Measurements from ENCODE around the gene CRYGA. TPM values are rescaled to one million over a fixed set of nuclear protein-coding genes. Genes with fewer than 3 reads are reported as not detected.

Gene CRYGA
- total RNA-seq, 2 donors from 2014 or later, result not detected

DNA sequence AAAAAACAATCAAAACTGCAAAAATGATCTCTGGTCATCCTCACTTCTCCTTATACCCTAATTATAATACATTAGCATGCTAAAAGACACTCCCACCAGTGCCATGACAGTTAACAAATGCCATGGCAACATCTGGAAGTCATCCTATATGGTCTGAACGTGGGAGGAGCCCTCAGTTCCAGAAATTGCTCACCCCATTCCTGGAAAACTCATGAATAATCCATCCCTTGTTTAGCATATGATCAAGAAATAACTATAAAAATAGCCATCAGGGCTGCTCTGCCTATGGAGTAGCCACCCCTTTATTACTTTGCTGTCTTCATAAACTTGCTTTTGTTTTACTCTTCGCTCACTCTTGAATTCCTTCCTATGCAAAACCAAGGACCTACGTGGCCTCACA, 32.1 kb upstream of the CRYGA start:
- Histone ChIP-seq H3K27ac (no peak overlapping the region), H3K27me3 (no peaks in the 10 kb centered on the region), H3K9me3 (no peaks in the 10 kb centered on the region), H3K36me3 (no peaks in the 10 kb centered on the region), H3K4me3 (no peak overlapping the region), H3K9ac (ENCODE audit: low read depth in 2 of 2, low read length in 2 of 2) (no peak overlapping the region), H3K4me1 (no peaks in the 10 kb centered on the region)
- TF ChIP-seq CTCF (IDR thresholded peaks at IDR 0.05), result no peak
- no peak for DNase-seq
- intact Hi-C loops (cut with DNase I), result no loop called here

DNA sequence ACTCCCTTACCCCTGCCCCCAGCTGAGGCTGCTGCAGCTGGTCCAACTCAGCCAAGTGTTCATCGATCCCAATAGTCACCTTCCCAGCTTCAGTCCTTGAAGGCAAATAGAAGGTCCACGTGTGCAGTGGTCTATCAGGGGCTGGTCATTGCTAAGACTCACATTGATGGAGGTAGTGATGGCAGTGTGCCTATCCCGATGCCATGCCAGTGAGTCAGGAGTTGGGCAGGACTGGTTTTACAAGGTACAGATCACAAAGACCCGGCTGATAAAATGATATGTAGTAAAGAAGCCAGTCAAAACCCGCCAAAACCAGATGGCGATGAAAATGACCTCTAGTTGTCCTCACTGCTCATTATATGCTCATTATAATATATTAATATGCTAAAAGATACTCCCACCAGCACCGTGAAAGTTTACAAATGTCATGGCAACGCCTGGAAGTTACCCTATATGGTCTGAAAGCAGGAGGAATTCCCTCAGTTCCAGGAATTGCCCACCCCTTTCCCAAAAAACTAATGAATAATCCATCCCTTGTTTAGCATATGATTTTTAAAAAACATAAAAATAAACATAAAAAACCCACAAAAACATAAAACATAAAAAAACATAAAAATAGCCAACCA, 29.3 kb upstream of the CRYGA start:
- H3K4me1 ChIP-seq, result no peaks in the 10 kb centered on the region
- no peak for TF ChIP-seq CTCF (IDR thresholded peaks at IDR 0.05)
- no peaks in the 10 kb centered on the region for H3K9me3 ChIP-seq
- no peaks in the 10 kb centered on the region for H3K27me3 ChIP-seq
- no peak for DNase-seq
- intact Hi-C loops (cut with DNase I), result no loop called here
- H3K9ac ChIP-seq (ENCODE audit: low read depth in 2 of 2, low read length in 2 of 2), result no peak overlapping the region
- H3K27ac ChIP-seq, result no peak overlapping the region
- no peaks in the 10 kb centered on the region for H3K36me3 ChIP-seq
- H3K4me3 ChIP-seq, result no peak overlapping the region

DNA sequence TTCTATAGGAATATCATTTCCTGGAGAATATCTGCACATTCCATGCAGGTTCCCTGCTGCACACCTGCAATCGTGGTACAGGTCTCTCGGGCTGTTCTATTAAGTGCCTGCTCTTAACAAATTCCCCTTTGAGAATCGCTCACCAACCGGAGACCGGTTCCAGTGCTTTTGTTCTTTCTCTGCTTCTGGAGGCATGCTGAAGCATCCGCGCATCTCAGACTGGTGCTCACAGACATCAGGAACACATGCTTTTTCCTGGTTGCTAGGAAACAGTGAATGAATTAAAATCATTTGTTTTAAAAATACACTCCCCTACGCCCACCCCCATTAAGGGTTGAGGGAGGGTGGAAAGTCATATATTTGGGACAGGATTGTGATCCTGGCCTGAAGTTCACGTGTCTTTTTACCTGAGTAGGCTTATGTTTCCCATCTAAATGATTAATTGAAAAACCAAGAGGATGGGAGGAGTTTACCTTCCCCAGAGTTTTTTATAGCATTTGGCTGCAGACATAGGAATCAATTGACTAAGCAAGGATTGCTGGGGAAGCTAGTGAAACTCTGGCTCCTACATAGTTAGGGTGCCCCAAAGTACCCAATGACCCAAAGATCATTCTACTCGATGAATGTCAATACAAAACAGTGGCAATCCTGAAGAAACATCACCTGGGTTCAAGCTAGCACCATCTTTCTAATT, 26.6 kb upstream of the CRYGA start, which contains the start of gene C2orf80:
TSS of gene C2orf80 (minus strand) at position 221 of the 694 bp plus-strand sequence. CDS start 3,044 bp downstream, outside the sequence.
- TF ChIP-seq CTCF (IDR thresholded peaks at IDR 0.05), result no peak
- no peak within 1 kb of the TSS for H3K4me3 ChIP-seq
- intact Hi-C loops (cut with DNase I), result no loop called here
- H3K27ac ChIP-seq, result no peak within 1 kb of the TSS
- no peak within 1 kb of the TSS for H3K9ac ChIP-seq (ENCODE audit: low read depth in 2 of 2, low read length in 2 of 2)
- no peaks in the 10 kb centered on the region for H3K27me3 ChIP-seq
- no peaks in the 10 kb centered on the region for H3K36me3 ChIP-seq
- DNase-seq, result no peak
- H3K4me1 ChIP-seq, result no peaks in the 10 kb centered on the region
- no peaks in the 10 kb centered on the region for H3K9me3 ChIP-seq

DNA sequence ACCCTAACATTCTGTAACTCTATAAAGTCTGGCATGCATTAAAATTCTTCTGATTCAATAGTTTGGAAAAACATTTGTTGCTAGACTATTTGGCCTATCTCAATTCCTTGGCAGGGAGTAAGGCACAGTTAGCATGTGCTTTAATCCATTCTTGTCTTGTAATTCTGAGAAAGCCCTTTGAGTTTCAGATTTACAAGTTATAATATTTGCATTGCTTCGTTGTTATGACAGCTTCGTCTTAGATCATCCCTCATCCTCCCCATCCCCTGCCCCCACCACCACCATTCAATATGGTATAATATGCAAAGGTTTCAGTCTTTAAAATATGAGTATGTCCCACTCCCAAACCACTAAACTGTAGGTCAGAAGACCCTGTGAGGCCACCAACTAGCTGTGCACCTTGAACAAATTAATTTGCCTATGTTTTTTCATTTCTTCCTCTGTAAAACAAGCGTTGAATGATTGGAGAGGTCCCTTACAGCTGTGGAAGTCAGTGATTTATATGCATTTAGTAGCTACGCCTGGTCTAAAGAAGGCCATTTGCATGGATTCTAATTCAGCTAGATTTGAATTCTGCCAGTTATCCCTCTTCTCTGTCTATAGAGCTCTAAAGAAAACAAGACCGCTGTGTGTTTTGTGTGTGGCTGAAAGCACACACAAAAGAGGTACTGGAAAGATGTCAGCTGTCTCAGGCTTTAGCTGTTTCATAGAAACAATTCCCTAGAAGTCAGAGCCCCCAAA, 25.9 kb upstream of the CRYGA start:
- no peaks in the 10 kb centered on the region for H3K36me3 ChIP-seq
- no peak overlapping the region for H3K9ac ChIP-seq (ENCODE audit: low read depth in 2 of 2, low read length in 2 of 2)
- intact Hi-C loops (cut with DNase I), result no loop called here
- H3K4me1 ChIP-seq, result no peaks in the 10 kb centered on the region
- no peak for TF ChIP-seq CTCF (IDR thresholded peaks at IDR 0.05)
- H3K27ac ChIP-seq, result no peak overlapping the region
- H3K9me3 ChIP-seq, result no peaks in the 10 kb centered on the region
- no peak for DNase-seq
- H3K4me3 ChIP-seq, result no peak overlapping the region
- H3K27me3 ChIP-seq, result no peaks in the 10 kb centered on the region

DNA sequence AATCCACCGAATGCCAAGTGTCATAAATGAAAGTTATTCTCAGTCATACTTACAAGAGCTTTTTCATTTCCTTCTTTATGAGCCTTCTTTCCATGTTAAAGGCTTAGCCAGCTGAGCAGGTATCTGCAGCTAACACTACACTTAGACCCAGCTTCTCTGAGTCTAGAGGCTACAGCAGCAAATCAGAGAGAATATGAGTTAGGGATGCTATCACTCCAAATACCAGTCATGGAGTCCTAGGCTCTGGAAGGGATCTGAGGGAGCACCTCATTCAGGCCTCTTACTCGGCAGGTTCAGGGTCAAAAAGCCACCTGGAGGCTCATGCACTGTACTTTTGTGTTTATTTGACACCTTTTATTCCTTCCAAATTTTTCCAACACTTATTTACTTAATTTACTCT, 23.5 kb upstream of the CRYGA start:
- H3K9me3 ChIP-seq, result no peaks in the 10 kb centered on the region
- no peak overlapping the region for H3K4me3 ChIP-seq
- no peaks in the 10 kb centered on the region for H3K36me3 ChIP-seq
- no peaks in the 10 kb centered on the region for H3K27me3 ChIP-seq
- no peak overlapping the region for H3K27ac ChIP-seq
- TF ChIP-seq CTCF (IDR thresholded peaks at IDR 0.05), result no peak
- DNase-seq, result no peak
- no peak overlapping the region for H3K9ac ChIP-seq (ENCODE audit: low read depth in 2 of 2, low read length in 2 of 2)
- H3K4me1 ChIP-seq, result no peaks in the 10 kb centered on the region
- intact Hi-C loops (cut with DNase I), result no loop called here
